Hematopoietic multipotent progenitor cell treated with erythropoietin and hydrocortisone succinate and interleukin-3 and kit ligand, for 8 days (in vitro differentiated cells): ENCODE data around the gene MARVELD2.
A peak's percentile ranks its signal among the peaks of the same experiment; 100 is the strongest.

Source experiments
- DNase-seq: peaks from one replicate; pipeline ENCODE4 v3.0.0-alpha.2; 2015

Gene MARVELD2

GRCh38 chr5:69493396-69494133 lies 78.6 kb downstream of the MARVELD2 start:
- peak; percentile 16 for DNase-seq
